GM12878 (cell line): ENCODE data around the gene MCOLN1. TPM values are rescaled to one million over a fixed set of nuclear protein-coding genes. Genes with fewer than 3 reads are reported as not detected.

ENCODE experiments used
- BMI1 ChIP-seq: fragments of 450-650 bp; IDR thresholded peaks from 2 replicates; pipeline ENCODE4 v1.6.1; 2016; ENCODE audit warnings: mild to moderate bottlenecking, moderate library complexity, borderline replicate concordance
- CBFB ChIP-seq: IDR thresholded peaks from 2 replicates; pipeline ENCODE4 v1.6.1; 2016; ENCODE audit warnings: antibody characterized with exemption, low read depth
- CBX5 ChIP-seq: sonication (generic); IDR thresholded peaks from 2 replicates; pipeline ENCODE4 v1.6.1; 2016; ENCODE audit warnings: low read depth, moderate library complexity, mild to moderate bottlenecking, inconsistent platforms
- CTCF ChIP-seq, 3 experiments: IDR thresholded peaks in 2 of 3; conservative IDR thresholded peaks in 1 of 3; 2 replicates each; pipeline ENCODE4 v1.5.1; 2011; ENCODE audit warnings: low read depth in 3 of 3, low read length in 3 of 3, mild to moderate bottlenecking in 3 of 3, control low read depth in 2 of 3, moderate library complexity in 2 of 3, inconsistent platforms in 1 of 3, mixed read lengths in 1 of 3; ENCODE audit not compliant: control insufficient read depth in 2 of 3, insufficient read depth in 1 of 3; ENCODE audit errors: extremely low read depth in 1 of 3
- EGR1 ChIP-seq, 2 experiments: IDR thresholded peaks; 1 replicate in 1 of 2; 2 replicates in 1 of 2; pipeline ENCODE4 v1.6.1; 2011 to 2012; ENCODE audit warnings: low read depth in 2 of 2, low read length in 2 of 2, borderline replicate concordance in 1 of 2, mild to moderate bottlenecking in 1 of 2, moderate library complexity in 1 of 2
- ETV6 ChIP-seq, 2 experiments: fragments of 450-650 bp in 1 of 2; IDR thresholded peaks in 1 of 2; conservative IDR thresholded peaks in 1 of 2; 2 replicates each; pipeline ENCODE4 v1.6.1; 2014; ENCODE audit warnings: antibody characterized with exemption in 1 of 2, borderline replicate concordance in 1 of 2, low read depth in 1 of 2, mild to moderate bottlenecking in 1 of 2, moderate library complexity in 1 of 2
- FOS ChIP-seq: IDR thresholded peaks from 3 replicates; pipeline ENCODE4 v1.6.1; 2011; ENCODE audit warnings: borderline replicate concordance; ENCODE audit not compliant: insufficient read length; ENCODE audit errors: extremely low read depth
- IKZF2 ChIP-seq, 2 experiments: fragments of 450-650 bp; IDR thresholded peaks; 2 replicates each; pipeline ENCODE4 v1.6.1; 2017; ENCODE audit warnings: mild to moderate bottlenecking in 2 of 2, moderate library complexity in 2 of 2
- MTA3 ChIP-seq: IDR thresholded peaks from 2 replicates; pipeline ENCODE4 v1.6.1; 2012; ENCODE audit warnings: low read length, inconsistent platforms, borderline replicate concordance
- MYC ChIP-seq: IDR thresholded peaks from 2 replicates; pipeline ENCODE4 v1.6.1; 2011; ENCODE audit warnings: mild to moderate bottlenecking, low read length, moderate library complexity, inconsistent platforms; ENCODE audit not compliant: insufficient read depth, insufficient replicate concordance, insufficient read length, severe bottlenecking
- NFYB ChIP-seq: IDR thresholded peaks from 2 replicates; pipeline ENCODE4 v1.6.1; 2011; ENCODE audit warnings: low read depth, mild to moderate bottlenecking, low read length, improper control_type of control experiment, moderate library complexity; ENCODE audit not compliant: insufficient read depth
- NR2C1 ChIP-seq: fragments of 450-650 bp; IDR thresholded peaks from 2 replicates; pipeline ENCODE4 v1.6.1; 2017; ENCODE audit warnings: antibody characterized with exemption, mild to moderate bottlenecking, moderate library complexity
- RELB ChIP-seq: fragments of 450-650 bp; IDR thresholded peaks from 2 replicates; pipeline ENCODE4 v1.6.1; 2017; ENCODE audit warnings: low read depth, mild to moderate bottlenecking, moderate library complexity
- SMAD1 ChIP-seq: fragments of 450-650 bp; IDR thresholded peaks from 2 replicates; pipeline ENCODE4 v1.6.1; 2018; ENCODE audit warnings: mild to moderate bottlenecking, low read depth; ENCODE audit not compliant: partially characterized antibody
- ZNF274 ChIP-seq: IDR thresholded peaks from one replicate; pipeline ENCODE4 v1.8.0; 2011; ENCODE audit not compliant: insufficient read length, insufficient read depth
- polyA plus RNA-seq, 11 experiments: library from polyadenylated mRNA; depleted of rRNA in 4 of 11; unstranded in 6 of 11; stranded (reverse) in 5 of 11; fragments of >200 nt; fragmentation: Nextera tagmentation in 4 of 11; fragmentation: Illumina TruSeq in 1 of 11; extraction: Ambion mirVana in 4 of 11; extraction: Trizol in 1 of 11; gene quantifications; 1 replicate in 1 of 11; 2 replicates in 10 of 11; pipeline versions ENCODE4 v1.2.1 to v1.2.3, GENCODE V29; 2011 to 2016; ENCODE audit warnings: inconsistent platforms in 2 of 11, missing spikeins in 2 of 11, low read depth in 1 of 11
- total RNA-seq, 4 experiments: library from RNA; depleted of rRNA in 3 of 4; stranded (reverse); fragments of >200 nt in 3 of 4; fragmentation: Illumina TruSeq in 1 of 4; extraction: Trizol in 1 of 4; gene quantifications; 2 replicates each; pipeline versions ENCODE4 v1.2.1 to v1.2.3, GENCODE V29; 2013 to 2021
- TF ChIP-seq, protein P1 (sequence below): fragments of 450-650 bp; formaldehyde crosslinking; IDR thresholded peaks from 2 replicates; pipeline ENCODE4 v1.4.0; 2020; ENCODE audit warnings: mild to moderate bottlenecking, moderate library complexity
- TF ChIP-seq, protein P2 (sequence below): fragments of 450-650 bp; IDR thresholded peaks from 2 replicates; pipeline ENCODE4 v1.6.1; 2017; ENCODE audit warnings: antibody characterized with exemption, mild to moderate bottlenecking, moderate library complexity

Gene MCOLN1
- total and polyA plus RNA-seq, 10 of the 15 experiments (the other 5 are each of a cell fraction or from before 2014, with no cell fraction given): 0.42 to 15.6 (median 4.9) TPM

DNA sequence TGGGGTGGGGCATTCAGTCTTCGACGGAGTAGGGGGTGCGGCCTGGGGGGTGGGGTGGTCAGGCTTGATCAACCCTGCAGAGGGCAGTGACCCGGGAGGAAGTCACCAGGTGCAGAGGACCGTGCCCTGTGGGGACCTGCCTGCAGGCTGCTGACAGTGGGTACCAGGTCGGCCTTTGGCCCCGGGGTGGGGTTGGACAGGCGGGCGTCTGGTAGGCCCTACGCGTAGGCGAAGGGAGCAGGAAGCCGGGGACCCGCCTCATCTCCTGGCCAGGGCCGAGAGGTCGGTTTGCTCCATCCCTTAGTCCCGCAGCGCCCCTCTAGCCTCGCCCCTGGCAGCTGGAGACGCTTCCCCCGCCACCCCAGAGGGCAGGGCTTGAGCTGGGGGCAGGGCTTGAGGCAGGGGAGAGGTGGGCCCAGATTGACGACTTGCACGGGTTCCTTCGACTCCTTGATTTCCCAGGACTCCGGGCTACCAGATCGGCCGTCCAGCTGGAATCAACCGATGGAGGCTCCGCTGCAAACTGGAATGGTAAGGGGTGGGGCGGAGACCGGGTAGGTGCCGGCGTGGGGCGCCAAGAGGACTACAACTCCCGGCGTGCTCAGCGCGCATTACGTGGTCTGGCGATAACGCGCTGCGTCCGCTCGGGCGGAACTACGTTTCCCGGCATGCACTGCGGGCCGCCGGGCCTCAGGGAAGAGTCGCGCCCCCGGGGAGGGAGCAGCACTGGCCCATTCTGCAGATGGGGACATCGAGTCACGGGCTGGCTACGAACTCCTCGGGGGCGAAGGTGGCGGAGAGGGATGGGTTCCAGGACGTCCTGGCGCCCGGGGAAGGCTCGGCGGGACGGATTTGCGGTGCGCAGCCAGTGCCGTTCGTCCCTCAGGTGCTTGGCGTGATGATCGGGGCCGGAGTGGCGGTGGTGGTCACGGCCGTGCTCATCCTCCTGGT is 12.9 kb downstream of the MCOLN1 start, which contains the start of gene PNPLA6 (continued):
- TF ChIP-seq, protein P1, sequence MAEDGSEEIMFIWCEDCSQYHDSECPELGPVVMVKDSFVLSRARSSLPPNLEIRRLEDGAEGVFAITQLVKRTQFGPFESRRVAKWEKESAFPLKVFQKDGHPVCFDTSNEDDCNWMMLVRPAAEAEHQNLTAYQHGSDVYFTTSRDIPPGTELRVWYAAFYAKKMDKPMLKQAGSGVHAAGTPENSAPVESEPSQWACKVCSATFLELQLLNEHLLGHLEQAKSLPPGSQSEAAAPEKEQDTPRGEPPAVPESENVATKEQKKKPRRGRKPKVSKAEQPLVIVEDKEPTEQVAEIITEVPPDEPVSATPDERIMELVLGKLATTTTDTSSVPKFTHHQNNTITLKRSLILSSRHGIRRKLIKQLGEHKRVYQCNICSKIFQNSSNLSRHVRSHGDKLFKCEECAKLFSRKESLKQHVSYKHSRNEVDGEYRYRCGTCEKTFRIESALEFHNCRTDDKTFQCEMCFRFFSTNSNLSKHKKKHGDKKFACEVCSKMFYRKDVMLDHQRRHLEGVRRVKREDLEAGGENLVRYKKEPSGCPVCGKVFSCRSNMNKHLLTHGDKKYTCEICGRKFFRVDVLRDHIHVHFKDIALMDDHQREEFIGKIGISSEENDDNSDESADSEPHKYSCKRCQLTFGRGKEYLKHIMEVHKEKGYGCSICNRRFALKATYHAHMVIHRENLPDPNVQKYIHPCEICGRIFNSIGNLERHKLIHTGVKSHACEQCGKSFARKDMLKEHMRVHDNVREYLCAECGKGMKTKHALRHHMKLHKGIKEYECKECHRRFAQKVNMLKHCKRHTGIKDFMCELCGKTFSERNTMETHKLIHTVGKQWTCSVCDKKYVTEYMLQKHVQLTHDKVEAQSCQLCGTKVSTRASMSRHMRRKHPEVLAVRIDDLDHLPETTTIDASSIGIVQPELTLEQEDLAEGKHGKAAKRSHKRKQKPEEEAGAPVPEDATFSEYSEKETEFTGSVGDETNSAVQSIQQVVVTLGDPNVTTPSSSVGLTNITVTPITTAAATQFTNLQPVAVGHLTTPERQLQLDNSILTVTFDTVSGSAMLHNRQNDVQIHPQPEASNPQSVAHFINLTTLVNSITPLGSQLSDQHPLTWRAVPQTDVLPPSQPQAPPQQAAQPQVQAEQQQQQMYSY (CRISPR knock-in tag): no peak
- TF ChIP-seq CTCF (IDR thresholded peaks at IDR 0.05 in 2 of 3, conservative IDR thresholded peaks at IDR 0.05 in 1 of 3; ENCODE audit: control insufficient read depth in 2 of 3, extremely low read depth in 1 of 3, insufficient read depth in 1 of 3, low read depth in 3 of 3, low read length in 3 of 3) (no peak), BMI1 (no peak), MYC (peak; percentile 67), ZNF274 (no peak), RELB (peak; percentile 93), FOS (no peak), IKZF2 (IDR thresholded peaks at IDR 0.05) (peak in 1 of 2 experiments; percentile 41; a peak in 1 of 4 replicates), NFYB (no peak), EGR1 (IDR thresholded peaks at IDR 0.05; ENCODE audit: borderline replicate concordance in 1 of 2, low read depth in 2 of 2, low read length in 2 of 2) (peak; percentile 19 to 96; a peak in 2 of 3 replicates), NR2C1 (peak; percentile 75), SMAD1 (no peak), ETV6 (conservative IDR thresholded peaks at IDR 0.05 in 1 of 2, IDR thresholded peaks at IDR 0.05 in 1 of 2; ENCODE audit: borderline replicate concordance in 1 of 2, low read depth in 1 of 2) (no peak), CBX5 (no peak), CBFB (peak; percentile 10; the same call in 1 of the 2 replicates), MTA3 (no peak)
- TF ChIP-seq, protein P2, sequence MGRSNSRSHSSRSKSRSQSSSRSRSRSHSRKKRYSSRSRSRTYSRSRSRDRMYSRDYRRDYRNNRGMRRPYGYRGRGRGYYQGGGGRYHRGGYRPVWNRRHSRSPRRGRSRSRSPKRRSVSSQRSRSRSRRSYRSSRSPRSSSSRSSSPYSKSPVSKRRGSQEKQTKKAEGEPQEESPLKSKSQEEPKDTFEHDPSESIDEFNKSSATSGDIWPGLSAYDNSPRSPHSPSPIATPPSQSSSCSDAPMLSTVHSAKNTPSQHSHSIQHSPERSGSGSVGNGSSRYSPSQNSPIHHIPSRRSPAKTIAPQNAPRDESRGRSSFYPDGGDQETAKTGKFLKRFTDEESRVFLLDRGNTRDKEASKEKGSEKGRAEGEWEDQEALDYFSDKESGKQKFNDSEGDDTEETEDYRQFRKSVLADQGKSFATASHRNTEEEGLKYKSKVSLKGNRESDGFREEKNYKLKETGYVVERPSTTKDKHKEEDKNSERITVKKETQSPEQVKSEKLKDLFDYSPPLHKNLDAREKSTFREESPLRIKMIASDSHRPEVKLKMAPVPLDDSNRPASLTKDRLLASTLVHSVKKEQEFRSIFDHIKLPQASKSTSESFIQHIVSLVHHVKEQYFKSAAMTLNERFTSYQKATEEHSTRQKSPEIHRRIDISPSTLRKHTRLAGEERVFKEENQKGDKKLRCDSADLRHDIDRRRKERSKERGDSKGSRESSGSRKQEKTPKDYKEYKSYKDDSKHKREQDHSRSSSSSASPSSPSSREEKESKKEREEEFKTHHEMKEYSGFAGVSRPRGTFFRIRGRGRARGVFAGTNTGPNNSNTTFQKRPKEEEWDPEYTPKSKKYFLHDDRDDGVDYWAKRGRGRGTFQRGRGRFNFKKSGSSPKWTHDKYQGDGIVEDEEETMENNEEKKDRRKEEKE: peak; percentile 86
